HEK293 (cell line): ENCODE measurements around the gene PIM2.

Experiments
- MEIS1 ChIP-seq: sonication (generic); formaldehyde crosslinking; IDR thresholded peaks from 2 replicates; pipeline ENCODE4 v1.8.1; 2022; ENCODE audit warnings: missing genetic modification reagents, mild to moderate bottlenecking, borderline replicate concordance
- OVOL3 ChIP-seq: fragments of 450-650 bp; formaldehyde crosslinking; IDR thresholded peaks from 2 replicates; pipeline ENCODE4 v1.5.1; 2016; ENCODE audit warnings: missing biosample characterization, missing genetic modification characterization
- ZBTB10 ChIP-seq: fragments of 450-650 bp; formaldehyde crosslinking; IDR thresholded peaks from 2 replicates; pipeline ENCODE4 v1.5.1; 2016; ENCODE audit warnings: missing biosample characterization, missing genetic modification characterization
- ZNF155 ChIP-seq: fragments of 450-650 bp; formaldehyde crosslinking; IDR thresholded peaks from 2 replicates; pipeline ENCODE4 v1.5.1; 2016; ENCODE audit warnings: missing biosample characterization, missing genetic modification characterization
- ZNF335 ChIP-seq: fragments of 450-650 bp; formaldehyde crosslinking; conservative IDR thresholded peaks from 2 replicates; pipeline ENCODE4 v1.5.1; 2016; ENCODE audit warnings: missing biosample characterization, missing genetic modification characterization
- ZNF366 ChIP-seq: fragments of 450-650 bp; formaldehyde crosslinking; conservative IDR thresholded peaks from 2 replicates; pipeline ENCODE4 v1.5.1; 2016; ENCODE audit warnings: missing biosample characterization, missing genetic modification characterization
- ZNF518A ChIP-seq: fragments of 450-650 bp; formaldehyde crosslinking; conservative IDR thresholded peaks from 2 replicates; pipeline ENCODE4 v1.5.1; 2016; ENCODE audit warnings: low read depth, missing biosample characterization, missing genetic modification characterization
- ZNF561 ChIP-seq: fragments of 450-650 bp; IDR thresholded peaks from 2 replicates; pipeline ENCODE4 v1.5.1; 2018; ENCODE audit warnings: missing biosample characterization, missing genetic modification characterization, borderline replicate concordance
- ZNF837 ChIP-seq: fragments of 450-650 bp; formaldehyde crosslinking; IDR thresholded peaks from 2 replicates; pipeline ENCODE4 v1.5.1; 2016; ENCODE audit warnings: missing biosample characterization, missing genetic modification characterization
- ZSCAN18 ChIP-seq: fragments of 450-650 bp; formaldehyde crosslinking; IDR thresholded peaks from 2 replicates; pipeline ENCODE4 v1.5.1; 2016; ENCODE audit warnings: missing biosample characterization, missing genetic modification characterization
- TF ChIP-seq, protein P1 (sequence below): fragments of 450-650 bp; formaldehyde crosslinking; IDR thresholded peaks from 2 replicates; pipeline ENCODE4 v1.5.1; 2016; ENCODE audit warnings: missing biosample characterization, missing genetic modification characterization
- TF ChIP-seq, protein P2 (sequence below): fragments of 450-650 bp; formaldehyde crosslinking; IDR thresholded peaks from 2 replicates; pipeline ENCODE4 v1.5.1; 2016; ENCODE audit warnings: missing biosample characterization, missing genetic modification characterization
- TF ChIP-seq, protein P3 (sequence below): fragments of 450-650 bp; formaldehyde crosslinking; IDR thresholded peaks from 2 replicates; pipeline ENCODE4 v1.5.1; 2016; ENCODE audit warnings: missing biosample characterization, missing genetic modification characterization

- TF ChIP-seq ZSCAN18 (tag by site-specific recombination) (no peak), ZNF335 (tag by site-specific recombination) (no peak), ZNF366 (tag by site-specific recombination) (no peak), OVOL3 (tag by site-specific recombination) (no peak), ZBTB10 (tag by site-specific recombination) (no peak), MEIS1 (CRISPR knock-in tag) (no peak), ZNF561 (tag by site-specific recombination) (no peak), ZNF837 (tag by site-specific recombination) (no peak), ZNF518A (tag by site-specific recombination) (no peak), ZNF155 (no peak)
- TF ChIP-seq, protein P1, sequence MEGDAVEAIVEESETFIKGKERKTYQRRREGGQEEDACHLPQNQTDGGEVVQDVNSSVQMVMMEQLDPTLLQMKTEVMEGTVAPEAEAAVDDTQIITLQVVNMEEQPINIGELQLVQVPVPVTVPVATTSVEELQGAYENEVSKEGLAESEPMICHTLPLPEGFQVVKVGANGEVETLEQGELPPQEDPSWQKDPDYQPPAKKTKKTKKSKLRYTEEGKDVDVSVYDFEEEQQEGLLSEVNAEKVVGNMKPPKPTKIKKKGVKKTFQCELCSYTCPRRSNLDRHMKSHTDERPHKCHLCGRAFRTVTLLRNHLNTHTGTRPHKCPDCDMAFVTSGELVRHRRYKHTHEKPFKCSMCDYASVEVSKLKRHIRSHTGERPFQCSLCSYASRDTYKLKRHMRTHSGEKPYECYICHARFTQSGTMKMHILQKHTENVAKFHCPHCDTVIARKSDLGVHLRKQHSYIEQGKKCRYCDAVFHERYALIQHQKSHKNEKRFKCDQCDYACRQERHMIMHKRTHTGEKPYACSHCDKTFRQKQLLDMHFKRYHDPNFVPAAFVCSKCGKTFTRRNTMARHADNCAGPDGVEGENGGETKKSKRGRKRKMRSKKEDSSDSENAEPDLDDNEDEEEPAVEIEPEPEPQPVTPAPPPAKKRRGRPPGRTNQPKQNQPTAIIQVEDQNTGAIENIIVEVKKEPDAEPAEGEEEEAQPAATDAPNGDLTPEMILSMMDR (tag by site-specific recombination) = no peak
- TF ChIP-seq, protein P2, sequence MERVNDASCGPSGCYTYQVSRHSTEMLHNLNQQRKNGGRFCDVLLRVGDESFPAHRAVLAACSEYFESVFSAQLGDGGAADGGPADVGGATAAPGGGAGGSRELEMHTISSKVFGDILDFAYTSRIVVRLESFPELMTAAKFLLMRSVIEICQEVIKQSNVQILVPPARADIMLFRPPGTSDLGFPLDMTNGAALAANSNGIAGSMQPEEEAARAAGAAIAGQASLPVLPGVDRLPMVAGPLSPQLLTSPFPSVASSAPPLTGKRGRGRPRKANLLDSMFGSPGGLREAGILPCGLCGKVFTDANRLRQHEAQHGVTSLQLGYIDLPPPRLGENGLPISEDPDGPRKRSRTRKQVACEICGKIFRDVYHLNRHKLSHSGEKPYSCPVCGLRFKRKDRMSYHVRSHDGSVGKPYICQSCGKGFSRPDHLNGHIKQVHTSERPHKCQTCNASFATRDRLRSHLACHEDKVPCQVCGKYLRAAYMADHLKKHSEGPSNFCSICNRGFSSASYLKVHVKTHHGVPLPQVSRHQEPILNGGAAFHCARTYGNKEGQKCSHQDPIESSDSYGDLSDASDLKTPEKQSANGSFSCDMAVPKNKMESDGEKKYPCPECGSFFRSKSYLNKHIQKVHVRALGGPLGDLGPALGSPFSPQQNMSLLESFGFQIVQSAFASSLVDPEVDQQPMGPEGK (tag by site-specific recombination) = no peak
- TF ChIP-seq, protein P3, sequence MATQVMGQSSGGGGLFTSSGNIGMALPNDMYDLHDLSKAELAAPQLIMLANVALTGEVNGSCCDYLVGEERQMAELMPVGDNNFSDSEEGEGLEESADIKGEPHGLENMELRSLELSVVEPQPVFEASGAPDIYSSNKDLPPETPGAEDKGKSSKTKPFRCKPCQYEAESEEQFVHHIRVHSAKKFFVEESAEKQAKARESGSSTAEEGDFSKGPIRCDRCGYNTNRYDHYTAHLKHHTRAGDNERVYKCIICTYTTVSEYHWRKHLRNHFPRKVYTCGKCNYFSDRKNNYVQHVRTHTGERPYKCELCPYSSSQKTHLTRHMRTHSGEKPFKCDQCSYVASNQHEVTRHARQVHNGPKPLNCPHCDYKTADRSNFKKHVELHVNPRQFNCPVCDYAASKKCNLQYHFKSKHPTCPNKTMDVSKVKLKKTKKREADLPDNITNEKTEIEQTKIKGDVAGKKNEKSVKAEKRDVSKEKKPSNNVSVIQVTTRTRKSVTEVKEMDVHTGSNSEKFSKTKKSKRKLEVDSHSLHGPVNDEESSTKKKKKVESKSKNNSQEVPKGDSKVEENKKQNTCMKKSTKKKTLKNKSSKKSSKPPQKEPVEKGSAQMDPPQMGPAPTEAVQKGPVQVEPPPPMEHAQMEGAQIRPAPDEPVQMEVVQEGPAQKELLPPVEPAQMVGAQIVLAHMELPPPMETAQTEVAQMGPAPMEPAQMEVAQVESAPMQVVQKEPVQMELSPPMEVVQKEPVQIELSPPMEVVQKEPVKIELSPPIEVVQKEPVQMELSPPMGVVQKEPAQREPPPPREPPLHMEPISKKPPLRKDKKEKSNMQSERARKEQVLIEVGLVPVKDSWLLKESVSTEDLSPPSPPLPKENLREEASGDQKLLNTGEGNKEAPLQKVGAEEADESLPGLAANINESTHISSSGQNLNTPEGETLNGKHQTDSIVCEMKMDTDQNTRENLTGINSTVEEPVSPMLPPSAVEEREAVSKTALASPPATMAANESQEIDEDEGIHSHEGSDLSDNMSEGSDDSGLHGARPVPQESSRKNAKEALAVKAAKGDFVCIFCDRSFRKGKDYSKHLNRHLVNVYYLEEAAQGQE (tag by site-specific recombination) = no peak
Measured at GRCh38 chrX:48934581-48935300, 15.9 kb upstream of the PIM2 start.
